Activated effector memory CD4-positive, alpha-beta T cell treated with Interleukin-2 at 50 U/mL for 16 hours (primary cell): Measurements from ENCODE around the gene SPPL2A.
"Not testable (repeated sequence)": the region's sequence is repeated elsewhere in the genome, so short reads cannot be mapped to it uniquely, and the experiment has no call there.

ENCODE experiments used
- DNase-seq: peaks from one replicate; pipeline ENCODE4 v3.0.0-alpha.2; 2020

SPPL2A gene

DNA sequence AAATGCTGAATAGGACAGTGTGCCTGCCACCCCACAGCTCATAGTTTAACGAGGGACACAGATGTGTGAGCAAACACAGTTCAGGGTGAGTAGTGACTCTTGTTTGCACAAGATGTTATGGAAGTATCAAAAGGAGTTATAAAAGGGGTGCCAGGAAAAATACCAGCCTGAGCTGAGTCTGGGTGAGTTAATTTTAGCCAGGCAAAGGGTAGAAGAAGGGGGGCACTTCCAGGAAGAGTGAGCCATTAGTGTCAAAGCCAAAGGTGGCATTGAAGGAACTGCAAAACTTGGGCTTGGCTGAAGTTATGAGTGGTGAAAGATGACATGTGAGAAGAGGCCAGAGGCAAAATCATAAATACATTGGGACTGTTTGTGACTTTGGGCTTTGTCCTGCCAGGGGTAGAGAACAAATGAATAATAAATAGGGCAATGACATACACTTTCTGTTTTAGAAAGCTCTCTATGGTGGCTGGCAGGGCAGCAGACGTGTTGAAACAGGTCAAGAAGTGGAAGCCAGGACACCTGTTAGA is 1.9 kb upstream of the SPPL2A start:
- DNase-seq: no peak

GRCh38 chr15:50764461-50765194 is 878 bp downstream of the SPPL2A start:
- no peak for DNase-seq

- no peak for DNase-seq
Observed at GRCh38 chr15:50758712-50759205, 6.7 kb downstream of the SPPL2A start.

DNA sequence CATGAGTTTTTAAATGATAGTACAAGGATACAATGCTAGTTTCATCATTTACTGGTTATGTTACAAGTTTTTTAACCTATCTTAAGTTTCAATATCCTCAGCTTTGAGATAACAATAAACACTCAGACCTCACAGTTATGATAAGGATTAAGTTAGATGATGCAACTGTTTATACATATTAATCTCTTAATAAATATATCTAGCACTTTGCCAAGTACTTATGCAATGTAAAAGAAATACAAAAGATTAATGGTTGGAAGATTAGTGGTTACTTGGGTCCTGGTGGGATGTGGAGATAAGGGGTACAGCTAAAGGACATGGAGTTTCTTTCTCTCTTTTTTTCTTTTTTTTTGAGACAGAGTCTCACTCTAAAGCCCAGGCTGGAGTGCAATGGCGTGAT is 12.0 kb downstream of the SPPL2A start:
- DNase-seq: no peak

DNA sequence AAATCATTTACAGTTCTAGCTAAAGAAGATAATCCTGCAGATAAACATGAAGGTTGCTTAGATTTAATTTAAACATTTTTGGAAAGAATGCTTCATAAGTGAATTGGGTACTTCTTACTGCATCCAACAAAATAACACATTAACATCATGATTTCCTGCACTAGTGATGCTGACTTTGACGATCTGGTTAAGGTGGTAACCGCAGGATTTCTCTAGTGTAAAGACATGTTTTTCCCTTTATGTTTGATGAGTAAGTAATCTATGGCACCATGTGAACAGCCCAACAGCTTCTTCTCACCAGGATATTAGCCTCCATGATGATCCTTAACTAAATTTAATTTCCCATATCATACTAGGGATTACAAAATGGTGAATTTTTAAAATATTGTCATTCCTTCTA is 14.1 kb downstream of the SPPL2A start:
- DNase-seq: no peak

- DNase-seq: no peak
Observed at GRCh38 chr15:50750227-50750705, 15.2 kb downstream of the SPPL2A start.

GRCh38 chr15:50747523-50747922 is 18.0 kb downstream of the SPPL2A start:
- DNase-seq: no peak

DNA sequence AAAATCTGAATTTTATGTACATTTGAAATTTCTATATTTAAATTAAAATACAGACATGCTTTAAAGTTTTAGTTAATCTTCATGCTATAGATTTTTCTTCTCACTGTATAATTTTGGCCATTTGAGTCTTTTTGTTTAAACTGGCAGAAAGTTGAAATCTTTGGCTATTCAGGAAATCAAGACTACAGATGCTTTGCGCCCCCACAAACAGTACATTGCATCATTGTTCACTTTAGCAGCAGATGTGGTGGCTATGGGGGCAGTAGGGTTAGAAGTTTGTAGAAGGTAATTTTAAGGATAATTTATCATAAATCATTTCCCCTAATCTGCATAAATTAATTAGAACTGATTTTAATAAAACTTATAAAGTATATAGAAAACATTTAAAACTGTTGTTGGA is 20.9 kb downstream of the SPPL2A start:
- no peak for DNase-seq

- DNase-seq: no peak
Observed at GRCh38 chr15:50740955-50741354, 24.6 kb downstream of the SPPL2A start.

DNA sequence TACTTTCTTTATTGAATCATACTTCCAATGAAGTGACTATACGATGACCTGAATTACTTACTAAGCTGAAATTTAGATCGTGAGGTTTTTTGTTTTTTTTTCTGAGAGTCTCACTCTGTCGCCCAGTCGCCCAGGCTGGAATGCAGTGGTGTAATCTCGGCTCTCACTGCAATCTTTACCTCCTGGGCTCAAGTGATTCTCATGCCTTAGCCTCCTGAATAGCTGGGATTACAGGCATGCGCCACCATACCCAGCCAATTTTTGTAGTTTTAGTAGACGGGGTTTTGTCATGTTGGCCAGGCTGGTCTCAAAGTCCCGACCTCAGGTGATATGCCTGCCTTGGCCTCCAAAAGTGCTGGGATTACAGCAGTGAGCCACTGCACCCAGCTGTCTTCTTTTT is 28.7 kb downstream of the SPPL2A start:
- DNase-seq: no peak

DNA sequence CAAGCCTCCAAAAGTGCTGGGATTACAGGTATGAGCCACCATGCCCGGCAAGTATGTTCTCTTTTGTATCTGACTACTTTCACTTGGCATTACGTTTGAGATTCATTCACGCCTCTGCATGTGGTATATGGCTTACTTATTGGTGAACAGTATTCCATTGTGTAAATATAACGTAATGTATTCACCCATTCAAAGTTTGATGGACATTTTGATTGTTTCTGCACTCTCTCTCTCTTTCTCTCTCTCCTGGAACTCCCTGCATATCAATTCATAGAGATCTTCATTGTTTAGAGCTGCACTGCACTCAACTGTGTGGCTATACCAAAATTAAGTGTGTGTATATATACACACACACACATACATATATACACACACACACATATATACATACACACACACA is 30.4 kb downstream of the SPPL2A start:
- DNase-seq: no peak

DNA sequence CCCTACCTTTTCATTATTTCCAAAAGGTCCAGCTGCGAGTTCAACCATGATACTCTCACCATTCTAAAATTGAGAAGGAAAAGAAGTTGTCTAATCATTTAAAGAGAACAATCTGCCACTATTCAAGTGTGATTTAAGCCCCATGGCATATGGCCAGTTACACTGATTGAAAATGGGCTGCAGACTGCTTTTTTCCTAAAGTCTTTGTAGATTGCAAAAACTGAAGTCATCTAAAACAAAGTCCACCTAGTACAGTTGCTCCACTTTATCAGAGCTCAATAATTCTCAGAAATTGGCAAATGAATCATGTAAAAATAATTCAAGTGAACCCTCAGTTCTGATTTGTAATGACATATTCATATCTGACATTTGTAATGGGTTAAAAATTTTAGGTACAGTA is 39.2 kb downstream of the SPPL2A start:
- no peak for DNase-seq

DNA sequence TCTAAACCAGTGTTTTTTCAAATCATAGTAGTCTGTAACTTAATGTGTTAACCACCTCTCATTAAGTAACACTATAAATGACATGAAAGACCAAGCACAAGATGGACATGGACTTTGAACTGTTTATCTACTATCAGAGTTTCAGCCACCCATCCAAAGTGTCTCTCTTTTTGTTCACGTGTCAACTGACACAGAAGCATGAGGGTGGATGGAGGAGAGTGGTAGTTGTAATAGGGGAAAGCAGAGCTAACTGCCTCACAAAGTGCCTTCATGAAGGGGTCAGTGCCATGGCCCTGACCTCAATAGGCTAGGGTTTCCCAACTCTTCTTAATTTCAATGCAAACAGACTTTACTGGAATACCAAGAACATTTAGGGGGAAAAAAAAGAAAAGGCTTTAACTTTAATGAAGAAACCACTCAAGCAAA is 46.8 kb downstream of the SPPL2A start:
- no peak for DNase-seq

DNA sequence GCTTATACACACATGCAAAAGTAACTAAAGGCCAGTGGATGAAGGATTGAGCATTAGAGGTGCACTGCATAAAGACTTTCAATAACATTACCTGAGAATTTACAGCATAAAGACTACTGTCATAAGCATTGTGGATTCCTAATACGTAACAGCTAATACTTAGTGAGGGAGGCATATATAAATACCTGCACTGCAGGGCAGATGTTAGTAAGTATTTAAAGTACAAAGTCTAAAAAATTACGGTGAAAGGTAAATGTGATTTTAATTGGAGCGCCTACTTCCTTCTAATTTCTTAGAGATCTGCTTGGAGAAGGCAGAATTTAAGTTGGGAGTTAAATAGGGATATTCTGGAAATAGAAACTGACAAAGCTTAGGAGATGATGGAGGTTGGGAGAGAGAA is 53.5 kb downstream of the SPPL2A start:
- DNase-seq: no peak

DNA sequence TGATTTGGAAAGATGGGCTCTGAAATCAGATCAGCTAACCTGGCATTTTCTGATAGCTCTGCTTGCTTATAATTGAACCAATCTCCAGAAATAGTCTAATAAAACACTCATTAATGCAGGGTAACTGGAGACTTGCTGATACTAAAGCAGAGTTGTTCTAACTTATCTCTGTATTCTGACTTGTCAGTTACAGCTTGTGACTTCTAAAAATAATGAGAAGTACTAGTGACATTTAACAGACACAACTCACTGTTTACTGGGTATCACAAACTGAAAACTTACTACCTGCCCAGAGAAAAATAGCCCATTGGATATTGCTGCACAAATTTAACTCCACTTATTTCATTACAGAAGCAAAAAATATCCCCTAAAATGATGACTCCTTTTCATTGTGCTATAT is 54.9 kb downstream of the SPPL2A start:
- DNase-seq: no peak

GRCh38 chr15:50707878-50708427 is 57.6 kb downstream of the SPPL2A start:
- no peak for DNase-seq

DNA sequence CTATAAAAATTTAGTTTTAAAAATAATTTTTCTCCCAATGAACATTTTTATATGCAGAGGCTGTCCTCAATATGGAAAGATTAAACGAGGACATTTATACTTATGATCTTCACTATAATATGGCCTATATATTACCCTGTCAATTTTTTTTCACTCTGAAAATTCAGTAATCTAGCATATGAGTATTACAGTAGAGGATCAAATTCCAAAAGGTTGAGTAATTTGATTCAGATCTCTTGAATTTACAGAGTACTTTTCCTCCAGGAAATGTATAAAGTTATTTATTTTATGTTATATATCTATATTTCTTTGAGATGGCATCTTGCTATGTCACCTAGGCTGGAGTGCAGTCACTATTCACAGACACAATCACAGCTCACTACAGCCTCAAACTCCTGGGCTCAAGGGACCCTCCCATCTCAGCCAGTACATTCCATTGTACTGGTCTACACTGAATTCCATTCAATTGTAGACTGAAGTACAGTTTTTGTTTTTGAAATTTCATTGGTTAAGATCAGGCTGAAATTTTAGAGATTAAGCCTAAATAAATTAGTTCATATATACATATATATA is 62.7 kb downstream of the SPPL2A start:
- DNase-seq: no peak

- DNase-seq: no peak
Observed at GRCh38 chr15:50698101-50698500, 67.4 kb downstream of the SPPL2A start.

DNA sequence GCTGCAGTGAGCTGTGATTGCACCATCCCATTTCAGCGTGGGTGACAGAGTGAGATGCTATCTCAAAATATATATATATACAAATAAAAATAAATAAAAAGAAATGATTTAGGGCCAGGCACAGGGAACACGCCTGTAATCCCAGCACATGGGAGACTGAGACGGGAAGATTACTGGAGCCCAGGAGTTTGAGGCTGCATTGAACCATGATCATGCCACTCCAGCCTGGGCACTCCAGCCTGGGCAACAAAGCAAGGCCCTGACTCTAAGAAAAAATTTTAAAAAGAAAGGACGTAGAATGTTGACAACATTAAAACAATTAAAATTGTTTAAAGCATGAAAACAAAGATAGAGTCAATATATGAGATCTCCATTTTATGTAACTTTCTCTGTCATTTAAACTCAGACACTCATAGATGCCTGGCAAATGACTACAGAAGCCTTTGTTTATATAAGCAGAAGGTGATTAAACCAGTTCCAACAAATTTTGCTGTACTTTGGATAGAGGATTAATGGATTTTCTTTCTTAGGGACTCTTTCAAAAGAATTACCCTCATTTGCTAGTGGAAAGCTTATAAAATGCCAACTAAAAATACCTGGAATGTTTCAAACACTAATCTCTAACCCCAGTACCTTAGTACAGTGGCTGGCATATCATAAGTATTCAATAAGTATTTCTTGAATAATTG is 68.3 kb downstream of the SPPL2A start:
- no peak for DNase-seq

- not testable (repeated sequence) for DNase-seq
Observed at GRCh38 chr15:50694634-50695165, 70.8 kb downstream of the SPPL2A start.

GRCh38 chr15:50687302-50687902 is 78.1 kb downstream of the SPPL2A start:
- no peak for DNase-seq

GRCh38 chr15:50686469-50687301 is 78.8 kb downstream of the SPPL2A start, which contains the start of gene TRPM7:
Gene TRPM7 (minus strand): TSS chr15:50686797. CDS start chr15:50686533, 264 bp downstream.
- DNase-seq: peak; percentile 86
